GM21723 (cell line): Measurements from ENCODE around the gene LARP4.
"Not testable (repeated sequence)": the region's sequence is repeated elsewhere in the genome, so short reads cannot be mapped to it uniquely, and the experiment has no call there.

Experiments used
- ATAC-seq: cut with Tn5 transposase; IDR thresholded peaks from one replicate; pipeline ENCODE4 v1.9.1; 2021; ENCODE audit warnings: mild to moderate bottlenecking, moderate library complexity; ENCODE audit not compliant: unreplicated experiment

Gene LARP4

DNA sequence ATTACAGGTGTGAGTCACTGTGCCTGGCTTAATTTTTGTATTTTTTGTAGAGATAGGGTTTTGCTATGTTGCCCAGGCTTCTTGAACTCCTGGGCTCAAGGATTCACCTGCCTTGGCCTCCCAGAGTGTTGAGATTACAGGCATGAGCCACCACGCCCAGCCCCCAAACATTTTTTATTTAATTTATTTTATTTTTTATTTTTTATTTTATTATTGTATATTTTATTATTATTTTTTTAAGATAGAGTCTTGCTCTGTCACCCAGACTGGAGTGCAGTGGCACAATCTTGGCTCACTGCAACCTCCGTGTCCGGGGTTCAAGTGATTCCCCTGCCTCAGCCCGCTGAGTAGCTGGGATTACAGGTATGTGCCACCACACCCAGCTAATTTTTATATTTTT is 121.1 kb downstream of the LARP4 start:
- ATAC-seq = not testable (repeated sequence)

GRCh38 chr12:50523772-50524171 is 123.1 kb downstream of the LARP4 start:
- no peak for ATAC-seq

DNA sequence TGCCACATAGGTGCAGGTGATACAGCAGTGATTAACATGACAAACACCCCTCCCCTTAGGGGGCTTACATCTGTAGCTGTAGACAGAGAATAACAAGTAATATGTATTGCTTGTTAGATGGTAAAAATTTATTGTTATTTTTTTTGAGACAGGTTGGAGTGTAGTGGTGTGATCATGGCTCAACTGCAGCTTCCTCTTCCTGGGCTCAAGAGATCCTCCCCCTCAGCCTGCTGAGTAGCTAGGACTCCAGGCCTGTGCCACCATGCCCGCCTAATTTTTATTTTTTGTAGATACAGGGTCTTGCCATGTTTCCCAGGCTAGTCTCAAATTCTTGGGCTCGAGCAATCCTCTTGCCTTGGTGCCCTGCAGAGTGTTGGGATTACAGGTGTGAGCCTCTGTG is 123.9 kb downstream of the LARP4 start:
- ATAC-seq = no peak

DNA sequence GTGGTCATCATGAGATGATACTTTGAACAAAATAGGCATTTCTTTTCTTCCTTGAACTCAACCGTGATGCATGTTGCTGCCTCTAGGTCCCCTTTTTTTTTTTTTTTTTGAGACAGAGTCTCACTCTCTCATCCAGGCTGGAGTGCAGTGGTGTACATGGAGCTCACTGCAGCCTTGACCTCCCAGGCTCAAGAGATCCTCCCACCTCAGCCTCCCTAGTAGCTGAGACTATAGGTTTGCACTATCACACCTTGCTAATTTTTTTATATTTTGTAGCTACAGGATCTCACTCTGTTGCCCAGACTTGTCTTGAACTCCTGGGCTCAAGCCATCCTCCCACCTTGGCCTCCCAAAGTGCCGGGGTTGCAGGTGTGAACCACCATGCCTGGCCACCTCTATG is 124.7 kb downstream of the LARP4 start:
- ATAC-seq = no peak

DNA sequence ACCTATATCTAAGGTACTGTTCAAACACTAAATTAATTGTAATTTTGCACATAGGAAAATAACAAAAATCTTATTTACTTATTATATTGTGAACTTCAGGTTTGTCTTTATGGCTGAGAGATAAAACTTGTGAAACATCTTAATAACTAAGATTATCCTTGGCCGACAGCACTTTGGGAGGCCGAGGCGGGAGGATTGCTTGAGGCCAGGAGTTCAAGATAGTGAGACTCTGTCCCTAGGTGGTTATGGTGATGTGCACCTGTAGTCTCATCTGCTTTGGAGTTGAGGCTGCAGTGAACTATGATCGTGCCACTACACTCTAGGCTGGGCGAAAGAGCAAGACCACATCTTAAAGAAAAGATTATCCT is 126.7 kb downstream of the LARP4 start:
- no peak for ATAC-seq

DNA sequence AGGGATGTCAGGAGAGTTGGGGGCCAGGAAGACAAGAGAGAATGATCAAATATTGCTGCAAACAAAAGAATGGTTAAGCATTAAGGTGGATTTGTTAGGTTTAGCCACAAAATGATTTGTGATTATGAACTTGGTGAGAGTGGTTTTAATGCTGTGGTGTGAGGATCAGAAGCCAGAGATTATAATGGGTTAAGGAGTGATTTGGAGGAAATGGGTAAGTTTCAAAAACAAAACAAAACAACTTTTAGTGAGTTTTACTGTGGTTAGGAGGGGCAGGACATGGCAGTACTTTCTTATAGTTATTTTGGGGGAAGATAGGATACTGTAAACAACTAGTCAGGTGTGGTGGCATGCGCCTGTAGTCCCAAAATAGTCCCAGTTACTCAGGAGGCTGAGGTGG is 128.1 kb downstream of the LARP4 start:
- no peak for ATAC-seq

GRCh38 chr12:50529345-50529744 is 128.7 kb downstream of the LARP4 start:
- no peak for ATAC-seq
